B cell (primary cell): ENCODE results near the gene OTUD5. TPM values are rescaled to one million over a fixed set of nuclear protein-coding genes. Genes with fewer than 3 reads are reported as not detected.
A peak's percentile ranks its signal among the peaks of the same experiment; 100 is the strongest.

ENCODE experiments used
- ATAC-seq: fragments of 200-7000 bp; cut with Tn5 transposase; one replicate; pipeline ENCODE4 v1.10.0; 2021; ENCODE audit warnings: low read depth, mild to moderate bottlenecking, moderate number of reproducible peaks, moderate library complexity
- CTCF ChIA-PET: fragments of 350-600 bp; sonication (Branson Sonifier 250); formaldehyde crosslinking; loops from one replicate; lab custom pipeline; 2021; ENCODE audit warnings: antibody characterized with exemption, inconsistent platforms; lab: Charles Lee
- POLR2A ChIA-PET: fragments of 350-600 bp; sonication (Branson Sonifier 250); formaldehyde crosslinking; loops from one replicate; lab custom pipeline; 2021; ENCODE audit warnings: antibody characterized with exemption; lab: Charles Lee
- DNase-seq: peaks from one replicate; pipeline ENCODE4 v3.0.0; 2013
- H2AFZ ChIP-seq: 2 replicates; pipeline ENCODE4 v1.6.1; 2012; ENCODE audit warnings: mild to moderate bottlenecking, low read depth, low read length; ENCODE audit not compliant: insufficient read depth, poor library complexity, severe bottlenecking
- H3K27ac ChIP-seq, 2 donors: 1 replicate in 1 of 2; 2 replicates in 1 of 2; pipeline ENCODE4 v1.5.1; 2012 to 2013; ENCODE audit warnings: low read length in 2 of 2, mild to moderate bottlenecking in 2 of 2, moderate library complexity in 1 of 2
- H3K27me3 ChIP-seq, 4 experiments: fragments of 200-600 bp in 1 of 4; sonication (generic) in 1 of 4; replicated peaks in 1 of 4; 1 replicate in 2 of 4; 2 replicates in 2 of 4; pipeline versions ENCODE4 v1.6.1 to v1.7.0; 2013 to 2016; ENCODE audit warnings: low read length in 3 of 4, mild to moderate bottlenecking in 2 of 4, mixed read lengths in 1 of 4, moderate library complexity in 1 of 4; ENCODE audit not compliant: insufficient read depth in 4 of 4, control insufficient read depth in 3 of 4; ENCODE audit errors: control extremely low read depth in 1 of 4
- H3K36me3 ChIP-seq, 2 experiments: replicated peaks in 1 of 2; 1 replicate in 1 of 2; 2 replicates in 1 of 2; pipeline versions ENCODE4 v1.6.1 to v1.7.1; 2013; ENCODE audit warnings: low read length in 1 of 2; ENCODE audit not compliant: insufficient read depth in 2 of 2, control insufficient read depth in 1 of 2; ENCODE audit errors: control extremely low read depth in 1 of 2, extremely low read depth in 1 of 2
- H3K4me1 ChIP-seq, 2 donors: fragments of 200-600 bp in 1 of 2; sonication (generic) in 1 of 2; 1 replicate in 1 of 2; 2 replicates in 1 of 2; pipeline versions ENCODE4 v1.5.1 to v1.6.1; 2013 to 2017; ENCODE audit warnings: low read length in 2 of 2; ENCODE audit not compliant: control insufficient read depth in 2 of 2, insufficient read depth in 2 of 2
- H3K4me2 ChIP-seq: replicated peaks from 2 replicates; pipeline ENCODE3; 2012; ENCODE audit warnings: mild to moderate bottlenecking, low read depth, low read length; ENCODE audit not compliant: poor library complexity, severe bottlenecking
- H3K4me3 ChIP-seq, 5 experiments: fragments of 200-600 bp in 1 of 5; sonication (generic) in 1 of 5; 1 replicate in 3 of 5; 2 replicates in 2 of 5; pipeline versions ENCODE4 v1.5.1 to v1.7.0; 2011 to 2016; ENCODE audit warnings: low read length in 4 of 5, mild to moderate bottlenecking in 4 of 5, low read depth in 2 of 5, control low read depth in 1 of 5, moderate library complexity in 1 of 5; ENCODE audit not compliant: insufficient read depth in 1 of 5; ENCODE audit errors: control extremely low read depth in 1 of 5, extremely low read depth in 1 of 5
- H3K79me2 ChIP-seq: fragments of 200-600 bp; sonication (generic); one replicate; pipeline ENCODE4 v1.6.0; 2016; ENCODE audit warnings: low read length; ENCODE audit not compliant: control insufficient read depth, insufficient read depth
- H3K9ac ChIP-seq: fragments of 200-600 bp; sonication (generic); 2 replicates; pipeline ENCODE4 v1.6.1; 2017; ENCODE audit warnings: mild to moderate bottlenecking, low read length, moderate library complexity
- H3K9me3 ChIP-seq, 3 donors: one replicate each; pipeline versions ENCODE4 v1.6.1 to v1.7.1; 2013; ENCODE audit warnings: low read length in 2 of 3; ENCODE audit not compliant: control insufficient read depth in 2 of 3, insufficient read depth in 1 of 3; ENCODE audit errors: control extremely low read depth in 1 of 3
- H4K20me1 ChIP-seq: 2 replicates; pipeline ENCODE4 v1.6.0; 2012; ENCODE audit warnings: mild to moderate bottlenecking, low read length; ENCODE audit not compliant: insufficient read depth, control insufficient read depth, poor library complexity, severe bottlenecking
- H3K27ac Mint-ChIP-seq: one replicate; pipeline ENCODE4 v1.8.0; 2021; ENCODE audit warnings: mixed read lengths
- H3K27me3 Mint-ChIP-seq: one replicate; pipeline ENCODE4 v1.8.0; 2021; ENCODE audit warnings: mixed read lengths
- H3K4me1 Mint-ChIP-seq: one replicate; pipeline ENCODE4 v1.8.0; 2021; ENCODE audit warnings: mixed read lengths
- H3K4me3 Mint-ChIP-seq: one replicate; pipeline ENCODE4 v1.8.0; 2021; ENCODE audit warnings: mixed read lengths
- H3K9me3 Mint-ChIP-seq: one replicate; pipeline ENCODE4 v1.8.0; 2022; ENCODE audit warnings: mixed read lengths; ENCODE audit not compliant: insufficient read depth
- EZH2 ChIP-seq: IDR thresholded peaks from 2 replicates; pipeline ENCODE4 v1.6.1; 2012; ENCODE audit warnings: borderline replicate concordance, low read depth, mild to moderate bottlenecking, moderate library complexity, low read length; ENCODE audit not compliant: insufficient read depth, poor library complexity, severe bottlenecking
- WGBS: methylation state at CpG from one replicate; pipeline ENCODE4 v1.1.5; 2013; ENCODE audit warnings: missing lambda C conversion rate; ENCODE audit not compliant: insufficient coverage; 5-methylcytosine and 5-hydroxymethylcytosine counted together
- intact Hi-C: fragments of 100-400 bp; cut with micrococcal nuclease; formaldehyde crosslinking; loops from one replicate; pipeline ENCODE4 v1.10.0; 2022
- polyA plus RNA-seq: library from polyadenylated mRNA; depleted of rRNA; stranded (reverse); fragments of >200 nt; gene quantifications from 2 replicates; pipeline ENCODE4 v1.2.3, GENCODE V29; 2012
- total RNA-seq, 2 donors: library from RNA; stranded (reverse); fragments of 120-200 nt in 1 of 2; gene quantifications; 1 replicate in 1 of 2; 2 replicates in 1 of 2; pipeline versions ENCODE4 v1.2.3 to v1.2.4, GENCODE V29; 2013 to 2022
- TF ChIP-seq, protein P1 (sequence below): fragments of 200-600 bp; IDR thresholded peaks from one replicate; pipeline ENCODE4 v1.8.0; 2022; ENCODE audit warnings: antibody characterized with exemption, mild to moderate bottlenecking

Gene OTUD5
- total and polyA plus RNA-seq, 2 donors (not counting 1 experiment from before 2014, with no cell fraction given), result 105 to 116 TPM

DNA sequence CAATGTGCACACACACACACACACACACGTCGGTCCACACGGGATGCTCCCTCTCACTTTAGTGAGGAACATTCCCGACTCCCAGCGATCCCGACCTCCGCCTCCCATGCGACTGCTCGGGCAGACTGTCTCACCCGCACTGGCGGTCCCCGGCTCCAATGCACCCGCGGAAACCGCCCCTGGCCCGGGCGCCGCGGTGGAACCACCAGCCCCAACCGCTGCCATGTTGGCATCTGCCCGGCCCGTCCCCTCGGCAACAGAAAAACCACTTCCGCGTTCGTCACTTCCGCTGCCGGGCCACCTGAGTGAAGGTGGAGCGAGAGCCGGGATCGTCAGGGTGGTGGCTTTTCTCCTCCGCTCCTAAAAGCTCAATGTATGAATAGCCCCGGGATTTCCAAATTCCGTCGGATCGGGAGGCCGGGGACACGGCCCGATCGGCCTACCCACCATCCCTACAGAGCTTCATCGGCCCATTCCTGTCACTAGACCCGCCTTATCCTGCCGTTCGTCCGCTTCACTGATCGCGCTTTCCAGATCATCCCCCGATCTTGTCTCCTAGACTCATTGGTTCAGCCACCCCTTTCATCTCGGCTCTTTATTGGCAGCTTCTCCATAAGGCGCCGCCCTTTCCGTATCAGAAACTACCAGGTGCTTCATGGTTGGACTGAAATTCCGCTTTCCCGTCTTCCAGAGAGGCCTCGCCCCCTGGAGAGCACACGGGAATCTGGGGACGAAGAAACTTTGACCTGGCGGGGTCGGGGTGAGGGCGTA lies 45.8 kb downstream of the OTUD5 start, which contains the start of gene SLC35A2:
Gene SLC35A2, minus strand, starts transcription at position 235 of the 771 bp plus-strand sequence. Its CDS starts 10 bp downstream, at position 225.
- no peaks in the 10 kb centered on the region for H3K9me3 ChIP-seq
- peak within 1 kb of the TSS; percentile 37 for H2AFZ ChIP-seq
- peak within 1 kb of the TSS; percentile 86 to 90 for H3K27ac ChIP-seq
- peaks cover 28 to 49% of the 10 kb centered on the region in 2 donors for H3K4me1 ChIP-seq
- no peaks in the 10 kb centered on the region for H3K27me3 Mint-ChIP-seq
- H3K4me3 Mint-ChIP-seq, result peak within 1 kb of the TSS; percentile 86
- H3K4me3 ChIP-seq, result peak within 1 kb of the TSS; percentile 60 to 78 (median 66)
- POLR2A ChIA-PET, result interaction anchor here (0.9 to 2.6 kb wide), 6 partner anchors 8 to 46 kb away, joined by 3 to 29 read pairs (median 5); partner anchors contain the start of genes OTUD5, PQBP1 and TIMM17B
- H3K9ac ChIP-seq, result peak within 1 kb of the TSS; percentile 72
- intact Hi-C loops, result loop anchor here (1.0 to 10.0 kb wide), 5 partner anchors 14 to 1697 kb away; partner anchors contain the start of genes CDK16, ELK1, PQBP1 and SUV39H1
- no peaks in the 10 kb centered on the region for H3K27me3 ChIP-seq
- H3K4me2 ChIP-seq, result peak within 1 kb of the TSS; percentile 77
- peaks cover 0 to 36% of the 10 kb centered on the region in 2 experiments for H3K36me3 ChIP-seq
- no peak for TF ChIP-seq EZH2
- TF ChIP-seq, protein P1, sequence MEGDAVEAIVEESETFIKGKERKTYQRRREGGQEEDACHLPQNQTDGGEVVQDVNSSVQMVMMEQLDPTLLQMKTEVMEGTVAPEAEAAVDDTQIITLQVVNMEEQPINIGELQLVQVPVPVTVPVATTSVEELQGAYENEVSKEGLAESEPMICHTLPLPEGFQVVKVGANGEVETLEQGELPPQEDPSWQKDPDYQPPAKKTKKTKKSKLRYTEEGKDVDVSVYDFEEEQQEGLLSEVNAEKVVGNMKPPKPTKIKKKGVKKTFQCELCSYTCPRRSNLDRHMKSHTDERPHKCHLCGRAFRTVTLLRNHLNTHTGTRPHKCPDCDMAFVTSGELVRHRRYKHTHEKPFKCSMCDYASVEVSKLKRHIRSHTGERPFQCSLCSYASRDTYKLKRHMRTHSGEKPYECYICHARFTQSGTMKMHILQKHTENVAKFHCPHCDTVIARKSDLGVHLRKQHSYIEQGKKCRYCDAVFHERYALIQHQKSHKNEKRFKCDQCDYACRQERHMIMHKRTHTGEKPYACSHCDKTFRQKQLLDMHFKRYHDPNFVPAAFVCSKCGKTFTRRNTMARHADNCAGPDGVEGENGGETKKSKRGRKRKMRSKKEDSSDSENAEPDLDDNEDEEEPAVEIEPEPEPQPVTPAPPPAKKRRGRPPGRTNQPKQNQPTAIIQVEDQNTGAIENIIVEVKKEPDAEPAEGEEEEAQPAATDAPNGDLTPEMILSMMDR, result no peak
- peaks cover 35% of the 10 kb centered on the region for H4K20me1 ChIP-seq
- no peaks in the 10 kb centered on the region for H3K9me3 Mint-ChIP-seq
- CTCF ChIA-PET, result interaction anchor here (0.8 to 1.6 kb wide), 6 partner anchors 8 to 263 kb away, joined by 3 to 6 read pairs (median 5); partner anchors contain the start of gene OTUD5
- peaks cover 48% of the 10 kb centered on the region for H3K4me1 Mint-ChIP-seq
- DNase-seq, result peak; percentile 90
- H3K79me2 ChIP-seq, result peaks cover 33% of the 10 kb centered on the region
- H3K27ac Mint-ChIP-seq, result peak within 1 kb of the TSS; percentile 88
- WGBS, result under 1% methylated on average over 60 of the region's 60 CpGs
- peak; percentile 76 for ATAC-seq
